ENCODE measurements around the gene ATOH8. TPM values are rescaled to one million over a fixed set of nuclear protein-coding genes. Genes with fewer than 3 reads are reported as not detected.

ATOH8 gene
- total RNA-seq, 3 donors from 2014 or later: 1.9 to 8.7 (median 2.8) TPM

GRCh38 chr2:85772019-85772745 lies 18.4 kb downstream of the ATOH8 start:
- Histone ChIP-seq H3K9me3 (no peaks in the 10 kb centered on the region), H3K36me3 (ENCODE audit: low read depth) (no peaks in the 10 kb centered on the region), H3K4me3 (no peak overlapping the region), H3K4me1 (ENCODE audit: low read depth) (peaks cover 17% of the 10 kb centered on the region)
- TF ChIP-seq CTCF (IDR thresholded peaks at IDR 0.05): no peak
- intact Hi-C loops (cut with DNase I, micrococcal nuclease): no loop called here
- ATAC-seq: peak; percentile 89
- peak; percentile 87 to 91 (median 88) for DNase-seq

GRCh38 chr2:85772841-85773491 lies 19.2 kb downstream of the ATOH8 start:
- TF ChIP-seq CTCF (IDR thresholded peaks at IDR 0.05): no peak
- no peaks in the 10 kb centered on the region for H3K9me3 ChIP-seq
- no peaks in the 10 kb centered on the region for H3K36me3 ChIP-seq (ENCODE audit: low read depth)
- peak in 1 of 3 donors; percentile 38 for DNase-seq
- intact Hi-C loops (cut with DNase I, micrococcal nuclease): no loop called here
- no peak overlapping the region for H3K4me3 ChIP-seq
- ATAC-seq: no peak
- H3K4me1 ChIP-seq (ENCODE audit: low read depth): peaks cover 17% of the 10 kb centered on the region

DNA sequence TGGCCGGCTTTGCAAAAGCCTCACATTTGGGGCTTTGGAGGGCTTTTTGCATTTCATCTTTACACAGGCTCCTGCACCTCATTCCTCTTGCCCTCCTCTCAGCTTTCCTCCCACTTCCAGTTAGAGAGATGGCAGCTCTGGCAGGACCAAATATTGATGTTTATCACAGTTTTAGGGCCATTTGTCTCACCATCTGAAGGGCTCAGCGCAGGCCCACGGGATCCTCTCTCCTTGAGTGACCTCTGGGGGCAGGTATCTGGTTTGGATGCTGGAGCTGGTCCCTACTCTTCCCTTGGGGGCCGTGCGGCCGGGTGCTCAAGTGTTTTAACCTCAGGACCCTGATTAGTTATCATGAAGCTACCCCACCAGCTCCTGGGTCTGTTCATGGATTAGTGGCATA lies 19.9 kb downstream of the ATOH8 start:
- DNase-seq (no peak), ATAC-seq (no peak)
- Histone ChIP-seq H3K4me1 (ENCODE audit: low read depth) (peaks cover 13% of the 10 kb centered on the region), H3K9me3 (no peaks in the 10 kb centered on the region), H3K36me3 (ENCODE audit: low read depth) (no peaks in the 10 kb centered on the region), H3K4me3 (no peak overlapping the region)
- intact Hi-C loops (cut with DNase I, micrococcal nuclease): no loop called here
- TF ChIP-seq CTCF (IDR thresholded peaks at IDR 0.05): no peak

GRCh38 chr2:85774126-85774978 lies 20.6 kb downstream of the ATOH8 start:
- TF ChIP-seq CTCF (IDR thresholded peaks at IDR 0.05): no peak
- DNase-seq (peak in 1 of 3 donors; percentile 10), ATAC-seq (no peak)
- Histone ChIP-seq H3K4me3 (no peak overlapping the region), H3K36me3 (ENCODE audit: low read depth) (no peaks in the 10 kb centered on the region), H3K4me1 (ENCODE audit: low read depth) (peaks cover 13% of the 10 kb centered on the region), H3K9me3 (no peaks in the 10 kb centered on the region)
- intact Hi-C loops (cut with DNase I, micrococcal nuclease): no loop called here

GRCh38 chr2:85775406-85776381 lies 21.9 kb downstream of the ATOH8 start:
- TF ChIP-seq CTCF (IDR thresholded peaks at IDR 0.05): no peak
- Histone ChIP-seq H3K9me3 (no peaks in the 10 kb centered on the region), H3K4me3 (no peak overlapping the region), H3K36me3 (ENCODE audit: low read depth) (no peaks in the 10 kb centered on the region), H3K4me1 (ENCODE audit: low read depth) (peaks cover 13% of the 10 kb centered on the region)
- peak in 1 of 3 donors; percentile 4 for DNase-seq
- no peak for ATAC-seq
- intact Hi-C loops (cut with DNase I, micrococcal nuclease): no loop called here
